GM12874 (cell line): ENCODE measurements around the gene MYO1H.
A peak's percentile ranks its signal among the peaks of the same experiment; 100 is the strongest.

Experiments
- CTCF ChIP-seq: IDR thresholded peaks from 2 replicates; pipeline ENCODE4 v1.5.1; 2011; ENCODE audit warnings: low read depth, mild to moderate bottlenecking, control low read depth, low read length, moderate library complexity; ENCODE audit not compliant: insufficient read depth

Gene MYO1H

GRCh38 chr12:109389146-109389545, 41.4 kb downstream of the MYO1H start:
- no peak for TF ChIP-seq CTCF

DNA sequence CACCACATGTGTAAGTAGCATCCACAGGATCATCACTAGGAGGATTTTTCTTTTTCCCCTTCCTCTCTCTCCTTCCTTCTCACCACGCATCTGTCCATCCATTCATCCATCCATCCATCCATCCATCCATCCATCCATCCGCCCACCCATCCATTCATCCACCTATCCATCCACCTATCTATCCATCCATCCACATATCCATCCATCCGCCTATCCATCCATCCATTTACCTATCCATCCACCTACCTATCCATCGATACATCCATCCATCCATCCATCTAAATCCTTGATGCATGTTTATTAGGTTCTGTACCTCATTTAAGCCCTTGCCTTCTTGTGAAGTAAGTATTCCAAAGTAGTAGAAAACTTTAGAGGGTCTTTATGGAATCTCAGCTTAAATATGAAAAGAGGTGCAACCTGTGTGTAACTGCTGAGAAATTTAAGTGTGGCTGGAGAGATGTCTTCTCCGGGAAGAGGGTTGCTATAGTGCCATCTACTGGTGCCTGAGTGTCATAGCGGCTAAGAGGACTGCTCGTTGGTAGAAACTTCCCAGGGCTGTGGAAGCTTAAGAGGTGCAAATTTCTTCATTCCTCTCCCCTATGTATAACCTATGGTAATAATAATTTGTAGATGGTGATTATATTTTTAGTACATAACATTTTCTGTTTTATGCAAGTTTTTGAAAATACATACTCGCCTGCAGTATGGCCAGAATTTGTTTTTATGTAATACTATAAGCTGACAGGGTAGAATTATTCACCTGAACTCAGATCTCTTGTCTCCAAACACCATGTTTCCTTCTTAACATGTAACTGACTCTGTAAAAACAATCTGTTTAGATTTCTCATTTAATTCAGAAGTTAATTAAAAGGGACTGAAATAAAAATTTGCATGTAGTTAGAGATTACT, 46.0 kb downstream of the MYO1H start:
- TF ChIP-seq CTCF, result peak; percentile 84

DNA sequence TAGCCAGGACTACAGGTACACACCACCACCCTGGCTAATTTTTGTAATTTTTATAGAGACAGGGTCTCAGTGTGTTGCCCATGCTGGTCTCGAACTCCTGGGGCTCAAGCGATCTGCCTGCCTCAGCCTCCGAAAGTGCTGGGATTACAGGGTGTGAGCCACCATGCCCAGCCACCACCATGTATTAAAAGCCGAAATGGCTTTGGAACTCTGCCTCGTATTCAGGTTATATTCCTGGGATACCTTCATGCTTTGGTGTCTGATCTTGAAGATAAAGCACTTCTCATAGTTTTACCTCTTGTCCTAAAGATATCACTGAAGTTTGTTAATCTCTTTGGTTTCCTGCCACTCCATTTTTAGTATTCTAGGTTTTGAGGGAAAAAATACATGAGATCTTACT, 47.2 kb downstream of the MYO1H start:
- no peak for TF ChIP-seq CTCF

- TF ChIP-seq CTCF, result no peak
Measured at GRCh38 chr12:109418848-109419480, 71.3 kb downstream of the MYO1H start.

- no peak for TF ChIP-seq CTCF
Measured at GRCh38 chr12:109421355-109422087, 73.8 kb downstream of the MYO1H start.

DNA sequence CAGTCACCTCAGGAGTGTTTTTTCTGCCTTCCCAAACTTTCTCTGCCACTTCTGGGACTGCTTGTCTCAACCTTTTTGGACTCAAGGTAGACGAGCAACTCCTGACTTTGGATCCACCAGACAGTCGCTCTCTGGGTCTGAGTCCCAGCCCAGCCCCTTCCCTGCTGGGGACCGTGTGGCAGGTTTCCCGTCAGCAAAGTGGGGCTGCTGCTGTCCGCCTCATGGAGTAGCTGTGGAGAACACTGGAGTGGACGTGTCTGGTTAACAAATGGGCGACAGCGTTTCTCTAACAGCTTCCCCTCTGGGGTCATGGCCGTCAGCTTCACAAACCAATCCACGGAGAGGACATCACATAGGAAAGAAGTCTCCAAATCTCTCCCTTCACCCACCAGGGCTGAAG, 74.6 kb downstream of the MYO1H start:
- no peak for TF ChIP-seq CTCF

GRCh38 chr12:109423392-109423791, 75.7 kb downstream of the MYO1H start:
- no peak for TF ChIP-seq CTCF
